ENCODE data around the gene CDH15.

The CDH15 gene

GRCh38 chr16:89166696-89167424 is 4.7 kb upstream of the CDH15 start:
- DNase-seq (ENCODE audit: low spot score): no peak
- CTCF ChIA-PET: interaction anchor here (0.6 to 1.3 kb wide), 13 partner anchors 11 to 431 kb away, joined by 3 to 9 read pairs (median 4); partner anchors contain the start of gene APRT
- POLR2A ChIA-PET (ENCODE audit: low non-redundant PET): no interaction called here
- no peak overlapping the region for H3K27ac ChIP-seq
- TF ChIP-seq CTCF (conservative IDR thresholded peaks at IDR 0.05; ENCODE audit: low read depth): no peak

DNA sequence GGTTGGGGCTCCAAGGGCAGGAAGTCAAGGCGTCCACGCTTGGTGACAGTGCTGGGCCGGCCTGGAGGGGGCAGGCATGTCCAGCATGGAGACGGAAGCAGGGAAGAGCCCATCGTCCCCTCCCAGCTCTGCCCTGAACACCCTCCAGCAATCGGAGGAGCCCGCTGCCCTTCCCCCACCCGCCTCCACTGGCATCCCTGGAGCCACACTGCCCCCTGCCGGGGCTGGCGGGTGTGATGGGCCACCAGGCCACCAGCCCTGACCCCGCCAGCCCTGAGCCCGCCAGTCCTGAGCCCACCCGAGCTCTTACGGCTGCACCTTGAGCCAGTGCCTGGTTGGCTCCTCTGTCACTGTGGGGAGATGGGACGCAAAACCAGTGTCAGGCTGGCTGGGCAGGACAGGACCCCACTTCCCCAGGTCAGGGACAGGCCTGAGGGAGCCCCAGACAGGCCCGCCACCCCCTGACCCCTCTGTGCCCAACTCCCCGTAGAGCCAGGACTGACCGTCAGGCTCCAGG is 4.1 kb upstream of the CDH15 start:
- no peak overlapping the region for H3K27ac ChIP-seq
- peak; percentile 59 for DNase-seq (ENCODE audit: low spot score)
- ChIA-PET CTCF (interaction anchor here (0.6 to 1.3 kb wide), 12 partner anchors 12 to 431 kb away, joined by 3 to 9 read pairs (median 4); partner anchors contain the start of gene APRT), POLR2A (ENCODE audit: low non-redundant PET) (no interaction called here)
- peak; percentile 79 for TF ChIP-seq CTCF (conservative IDR thresholded peaks at IDR 0.05; ENCODE audit: low read depth)

DNA sequence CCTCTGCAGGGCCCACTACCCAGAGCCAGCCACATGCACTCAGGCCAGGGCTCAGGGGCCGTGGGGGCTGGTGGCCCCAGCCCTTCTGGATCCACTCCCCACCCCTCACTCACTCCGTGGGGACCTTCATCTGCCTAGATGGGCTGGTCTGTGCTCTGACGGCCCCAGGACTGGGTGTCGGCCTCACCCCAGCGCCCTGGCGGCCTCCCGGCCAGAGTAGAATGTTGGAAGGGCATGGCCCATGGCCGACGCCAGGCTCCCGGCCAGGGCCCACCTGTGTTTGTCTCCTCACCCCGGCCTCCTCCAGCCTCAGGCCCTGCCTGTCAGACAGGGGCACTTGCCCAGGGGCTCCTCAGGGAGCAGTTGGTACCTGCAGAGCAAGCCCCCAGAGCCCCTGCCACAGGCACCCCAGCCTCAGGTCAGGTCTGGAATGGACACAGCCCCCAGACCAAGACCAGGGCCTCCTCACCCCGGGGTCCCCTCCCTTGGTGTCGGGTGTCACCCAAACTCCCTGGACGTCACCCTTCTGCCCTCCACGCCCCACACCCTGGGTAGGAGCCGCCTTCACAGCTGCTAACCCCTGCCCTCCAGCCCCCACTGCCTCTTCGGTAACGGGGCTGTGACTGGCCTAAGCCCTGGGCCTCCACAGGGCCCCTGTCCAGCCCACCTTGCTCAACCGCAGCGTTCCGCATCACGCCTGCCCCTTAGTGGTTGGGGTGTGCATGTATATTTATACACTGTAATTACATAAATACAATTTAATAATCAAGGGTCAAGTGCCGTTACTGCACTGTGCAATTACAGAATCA is 3.0 kb upstream of the CDH15 start:
- no peak for TF ChIP-seq CTCF (conservative IDR thresholded peaks at IDR 0.05; ENCODE audit: low read depth)
- ChIA-PET POLR2A (ENCODE audit: low non-redundant PET) (no interaction called here), CTCF (interaction anchor here (0.6 to 1.1 kb wide), 3 partner anchors 226 to 356 kb away, joined by 3 read pairs; no protein-coding TSS in a partner anchor)
- H3K27ac ChIP-seq: no peak overlapping the region
- DNase-seq (ENCODE audit: low spot score): no peak

DNA sequence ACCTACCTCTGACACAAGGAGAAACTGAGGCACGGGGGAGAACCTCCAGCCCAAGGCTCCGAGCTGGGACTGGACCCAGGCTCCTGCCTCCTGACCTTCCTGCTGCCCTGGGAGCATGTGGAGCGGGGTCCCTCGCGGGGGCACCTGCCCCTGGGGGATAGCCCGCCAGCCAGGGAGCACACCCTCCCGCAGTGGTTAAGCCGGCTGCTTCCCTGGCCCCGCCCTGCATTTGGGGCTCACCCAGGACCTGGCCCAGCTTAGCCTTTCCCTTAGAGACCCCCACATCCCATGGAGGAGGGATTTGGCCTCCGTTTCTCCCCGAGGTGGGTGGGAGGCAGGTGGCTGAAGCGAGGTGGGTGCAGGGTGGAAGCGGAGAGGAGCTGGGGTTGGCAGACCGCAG is 1.8 kb upstream of the CDH15 start:
- ChIA-PET POLR2A (ENCODE audit: low non-redundant PET) (no interaction called here), CTCF (no interaction called here)
- TF ChIP-seq CTCF (conservative IDR thresholded peaks at IDR 0.05; ENCODE audit: low read depth): no peak
- DNase-seq (ENCODE audit: low spot score): no peak
- no peak overlapping the region for H3K27ac ChIP-seq

- POLR2A ChIA-PET (ENCODE audit: low non-redundant PET): no interaction called here
These were observed 967 bp upstream of the CDH15 start for GRCh38 chr16:89170346-89171215.

More at GRCh38 chr16:89170346-89171215, 967 bp upstream of the CDH15 start:
- CTCF ChIA-PET: interaction anchor here (0.9 kb wide), 1 partner anchor 229 kb away, joined by 3 read pairs; no protein-coding TSS in a partner anchor
- no peak for TF ChIP-seq CTCF (conservative IDR thresholded peaks at IDR 0.05; ENCODE audit: low read depth)
- no peak for DNase-seq (ENCODE audit: low spot score)
- H3K27ac ChIP-seq: no peak overlapping the region
